HUES64 (cell line): Measurements from ENCODE around the gene ZNF570. TPM values are rescaled to one million over a fixed set of nuclear protein-coding genes. Genes with fewer than 3 reads are reported as not detected.

ENCODE experiments used
- H3K27ac ChIP-seq: 2 replicates; pipeline ENCODE4 v1.7.0; 2013; ENCODE audit warnings: low read depth, low read length, inconsistent platforms
- H3K27me3 ChIP-seq: 2 replicates; pipeline ENCODE4 v1.6.1; 2013; ENCODE audit warnings: mild to moderate bottlenecking, low read length; ENCODE audit not compliant: insufficient read depth
- H3K36me3 ChIP-seq: 2 replicates; pipeline ENCODE4 v1.6.1; 2013; ENCODE audit warnings: mild to moderate bottlenecking, low read length; ENCODE audit not compliant: insufficient read depth
- H3K4me1 ChIP-seq: 2 replicates; pipeline ENCODE4 v1.6.1; 2013; ENCODE audit warnings: mild to moderate bottlenecking, low read length, moderate library complexity; ENCODE audit not compliant: insufficient read depth
- H3K4me3 ChIP-seq: 2 replicates; pipeline ENCODE4 v1.5.1; 2013; ENCODE audit warnings: mild to moderate bottlenecking, low read length, moderate library complexity
- H3K9ac ChIP-seq: 2 replicates; pipeline ENCODE4 v1.6.1; 2013; ENCODE audit warnings: mild to moderate bottlenecking, low read depth, low read length
- H3K9me3 ChIP-seq: 2 replicates; pipeline ENCODE4 v1.6.1; 2013; ENCODE audit warnings: low read depth, low read length; ENCODE audit not compliant: insufficient read depth
- WGBS: fragments of 150-250, 120-280 bp; methylation state at CpG from one replicate; pipeline ENCODE4 v1.1.7; 2013; ENCODE audit warnings: missing lambda C conversion rate; 5-methylcytosine and 5-hydroxymethylcytosine counted together
- polyA plus RNA-seq, 2 experiments: library from polyadenylated mRNA; stranded (reverse); fragments of 50-300 nt; gene quantifications; one replicate each; pipeline ENCODE4 v1.2.3, GENCODE V29; 2013

Gene ZNF570
- polyA plus RNA-seq (2013, experiment 1 of 2) = 3.2 TPM
- polyA plus RNA-seq (2013, experiment 2 of 2) = 4.0 TPM

DNA sequence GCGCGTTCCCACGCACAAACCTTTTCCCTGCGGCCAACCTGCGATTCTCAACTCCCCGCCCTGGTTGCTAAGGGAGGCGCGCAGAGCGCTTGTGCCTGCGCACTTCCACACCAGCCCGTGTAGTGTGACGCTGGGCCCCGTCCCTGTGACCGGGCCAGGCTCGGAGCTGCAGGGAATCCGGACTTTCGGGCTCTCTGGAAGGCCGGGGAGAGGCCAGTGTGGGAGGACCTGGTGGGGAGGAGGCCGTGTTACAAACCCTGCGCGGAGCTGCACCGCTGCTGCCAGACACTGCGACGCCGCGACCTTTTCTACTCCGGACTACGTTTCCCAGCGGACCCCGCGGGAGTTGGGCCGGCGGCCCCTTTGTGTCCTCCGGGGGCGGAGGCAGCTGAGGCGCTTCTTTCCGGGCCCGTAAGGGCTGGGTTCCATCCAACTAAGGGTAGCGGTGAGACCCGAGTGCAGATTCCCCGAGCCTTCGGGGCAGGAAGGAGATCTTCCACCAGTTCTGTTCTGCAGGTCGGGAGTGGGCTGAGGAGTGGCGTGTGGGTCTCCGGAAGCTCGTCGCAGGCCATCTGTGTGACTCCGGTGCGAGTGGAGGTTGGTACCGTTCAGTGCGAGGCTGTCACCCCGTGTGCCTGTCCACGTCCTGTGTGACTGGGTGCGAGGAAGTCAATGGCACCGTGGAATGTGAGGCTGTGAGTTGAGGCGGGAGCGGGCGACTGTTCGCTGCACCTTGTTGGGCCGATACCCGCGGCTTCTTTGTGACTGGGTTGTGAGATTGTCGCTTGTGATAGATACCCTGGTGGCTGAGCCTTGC lies at the start of gene ZNF570:
TSS of gene ZNF570 (plus strand) at position 396 of the 817 bp plus-strand sequence. CDS start 999 bp downstream, outside the sequence.
- Histone ChIP-seq H3K9ac (peak within 1 kb of the TSS; percentile 61), H3K4me3 (peak within 1 kb of the TSS; percentile 89), H3K36me3 (peaks cover 15% of the 10 kb centered on the region), H3K4me1 (0 out of 2 replicates have a peak, but pooled peaks cover 3% of the 10 kb centered on the region), H3K27me3 (no peaks in the 10 kb centered on the region), H3K27ac (0 out of 2 replicates have a peak within 1 kb of the TSS, but pooled peaks have one; percentile 18), H3K9me3 (no peaks in the 10 kb centered on the region; the same call in 1 of the 2 replicates)
- WGBS = under 1% methylated on average over 63 of the region's 63 CpGs

DNA sequence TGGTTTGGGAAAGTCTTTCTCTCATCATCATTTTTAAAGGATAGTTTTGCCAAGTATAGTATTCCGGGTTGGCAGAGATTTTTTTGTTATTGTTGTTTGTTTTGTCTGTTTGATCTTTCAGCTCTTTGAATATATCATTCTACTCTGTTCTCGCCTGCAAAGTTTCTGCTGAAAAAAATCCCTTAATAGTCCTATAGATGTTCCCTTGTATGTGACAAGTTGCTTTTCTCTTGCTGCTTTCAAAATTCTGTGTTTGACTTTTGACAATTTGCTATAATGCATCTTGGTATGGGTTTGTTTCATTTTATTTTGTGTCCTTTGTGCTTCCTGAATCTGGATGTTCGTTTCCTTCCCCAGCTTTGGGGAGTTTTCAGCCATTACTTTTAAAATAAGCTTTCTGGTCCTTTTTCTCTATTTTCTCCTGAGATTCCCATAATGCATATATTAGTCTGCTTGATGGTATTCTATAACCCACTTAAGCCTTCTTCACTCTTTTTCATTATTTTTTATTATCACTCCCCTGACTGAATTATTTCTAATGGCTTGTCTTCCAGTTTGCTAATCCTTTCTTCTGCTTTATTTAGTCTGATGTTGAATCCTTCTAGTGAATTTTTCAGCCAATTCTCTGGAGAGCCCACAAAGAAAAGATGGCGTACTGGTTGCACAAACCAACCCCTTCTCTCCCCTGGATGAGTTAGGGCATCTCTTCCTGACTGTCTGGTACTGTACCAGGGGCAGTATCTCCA lies 16.5 kb upstream of the ZNF570 start:
- peaks cover 44% of the 10 kb centered on the region for H3K36me3 ChIP-seq
- H3K4me3 ChIP-seq = no peak overlapping the region
- H3K4me1 ChIP-seq = no peaks in the 10 kb centered on the region
- H3K9me3 ChIP-seq = peaks cover 91% of the 10 kb centered on the region
- no peak overlapping the region for H3K9ac ChIP-seq
- H3K27me3 ChIP-seq = no peaks in the 10 kb centered on the region
- 85% methylated on average over 2 of the region's 4 CpGs for WGBS
- H3K27ac ChIP-seq = no peak overlapping the region

DNA sequence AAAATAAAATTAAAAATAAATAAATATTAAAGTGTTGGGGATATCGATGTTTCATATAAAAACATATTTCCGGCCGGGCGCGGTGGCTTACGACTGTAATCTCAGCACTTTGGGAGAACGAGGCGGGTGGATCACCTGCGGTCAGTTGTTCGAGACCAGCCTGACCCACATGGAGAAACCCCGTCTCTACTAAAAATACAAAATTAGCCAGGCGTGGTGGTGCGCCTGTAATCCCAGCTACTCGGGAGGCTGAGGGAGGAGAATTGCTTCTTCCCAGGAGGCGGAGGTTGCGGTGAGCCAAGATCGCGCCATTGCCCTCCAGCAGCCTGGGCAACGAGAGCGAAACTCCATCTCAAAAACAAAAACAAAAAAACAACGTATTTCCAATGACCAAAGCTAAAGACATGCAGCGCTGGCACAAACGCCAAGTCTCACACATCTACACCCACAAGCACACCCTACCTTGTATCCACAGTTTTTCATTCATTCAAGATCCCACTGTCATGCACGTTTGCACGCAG lies 2.8 kb upstream of the ZNF570 start:
- Histone ChIP-seq H3K27ac (no peak overlapping the region), H3K4me1 (0 out of 2 replicates have a peak, but pooled peaks cover 3% of the 10 kb centered on the region), H3K36me3 (peaks cover 32% of the 10 kb centered on the region), H3K9me3 (no peaks in the 10 kb centered on the region; the same call in 1 of the 2 replicates), H3K4me3 (peak overlapping the region; percentile 89), H3K27me3 (no peaks in the 10 kb centered on the region), H3K9ac (peak overlapping the region; percentile 74)
- WGBS = 45% methylated on average over 25 of the region's 25 CpGs

DNA sequence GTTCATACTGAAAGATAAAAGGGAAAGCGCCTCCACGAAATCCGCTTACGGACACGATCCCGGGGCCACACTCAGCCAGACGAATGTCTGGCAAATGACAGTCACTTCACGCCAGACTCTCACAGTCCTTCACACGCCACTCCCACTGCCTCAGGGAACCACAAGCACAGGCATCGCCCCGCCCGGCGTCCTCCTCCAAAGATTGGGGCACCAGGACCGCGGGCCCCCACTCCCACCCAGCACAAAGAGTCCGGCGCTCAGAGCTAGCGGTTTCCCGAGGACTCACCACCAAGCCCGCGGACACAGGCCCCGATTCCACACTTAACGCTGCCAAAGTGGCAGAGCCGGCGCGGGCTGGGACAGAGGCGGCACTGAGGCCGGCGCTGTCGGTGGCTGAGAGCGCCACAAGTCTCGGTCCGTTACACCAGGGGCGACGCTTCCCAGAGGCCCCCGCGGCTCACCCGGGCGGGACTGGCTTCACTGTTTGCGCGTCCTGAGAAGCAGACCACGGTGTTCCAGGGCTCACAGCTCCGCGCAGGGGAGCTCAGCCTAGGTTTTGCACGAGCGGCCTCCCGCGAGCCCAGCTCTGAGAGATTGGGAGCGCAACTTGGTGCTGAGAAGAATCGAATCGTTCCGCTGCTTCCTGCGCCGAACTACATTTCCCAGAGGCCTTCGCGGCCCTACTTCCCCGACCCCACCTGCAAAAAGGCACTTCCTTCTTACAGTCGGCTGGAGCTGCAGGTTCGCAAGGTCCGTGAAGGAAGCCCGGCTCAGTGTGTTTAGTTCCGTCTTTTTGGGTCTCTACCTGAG lies 2.2 kb upstream of the ZNF570 start, which contains the start of gene ZNF569:
TSS of gene ZNF569 (minus strand) at position 647 of the 810 bp plus-strand sequence. CDS start 22,523 bp downstream, outside the sequence.
- Histone ChIP-seq H3K27ac (peak within 1 kb of the TSS; percentile 71), H3K9ac (peak within 1 kb of the TSS; percentile 74), H3K4me3 (peak within 1 kb of the TSS; percentile 89), H3K36me3 (peaks cover 35% of the 10 kb centered on the region), H3K27me3 (no peaks in the 10 kb centered on the region), H3K9me3 (no peaks in the 10 kb centered on the region; the same call in 1 of the 2 replicates), H3K4me1 (0 out of 2 replicates have a peak, but pooled peaks cover 3% of the 10 kb centered on the region)
- WGBS = under 1% methylated on average over 62 of the region's 62 CpGs

DNA sequence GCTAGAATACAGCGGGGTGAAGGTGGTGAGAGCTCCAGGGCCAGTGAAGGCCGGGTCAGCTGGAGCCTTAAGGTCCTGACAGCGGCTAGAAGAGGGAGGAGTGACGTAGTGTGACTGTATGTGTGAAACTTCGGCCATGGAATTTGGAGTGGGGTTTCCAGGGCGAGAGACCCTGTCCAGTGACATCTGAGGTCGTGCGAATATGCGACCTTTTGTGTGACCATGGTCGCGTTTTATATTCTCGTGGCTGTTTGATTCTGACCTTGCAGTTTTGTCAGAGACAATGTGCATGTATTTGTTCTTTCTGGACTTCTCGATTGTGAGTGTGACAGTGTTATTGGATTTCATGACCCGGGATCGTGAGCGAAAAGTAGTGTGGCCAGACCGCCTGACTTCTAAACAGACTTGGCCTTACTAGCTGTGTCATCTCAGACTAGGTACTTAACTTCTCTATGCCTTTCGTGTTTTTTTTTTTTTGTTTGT lies 1.5 kb upstream of the ZNF570 start:
- H3K4me1 ChIP-seq = 0 out of 2 replicates have a peak, but pooled peaks cover 3% of the 10 kb centered on the region
- H3K4me3 ChIP-seq = peak overlapping the region; percentile 89
- H3K9ac ChIP-seq = no peak overlapping the region
- WGBS = 71% methylated on average over 18 of the region's 18 CpGs
- no peaks in the 10 kb centered on the region for H3K27me3 ChIP-seq
- no peaks in the 10 kb centered on the region; the same call in 1 of the 2 replicates for H3K9me3 ChIP-seq
- no peak overlapping the region for H3K27ac ChIP-seq
- peaks cover 29% of the 10 kb centered on the region for H3K36me3 ChIP-seq

DNA sequence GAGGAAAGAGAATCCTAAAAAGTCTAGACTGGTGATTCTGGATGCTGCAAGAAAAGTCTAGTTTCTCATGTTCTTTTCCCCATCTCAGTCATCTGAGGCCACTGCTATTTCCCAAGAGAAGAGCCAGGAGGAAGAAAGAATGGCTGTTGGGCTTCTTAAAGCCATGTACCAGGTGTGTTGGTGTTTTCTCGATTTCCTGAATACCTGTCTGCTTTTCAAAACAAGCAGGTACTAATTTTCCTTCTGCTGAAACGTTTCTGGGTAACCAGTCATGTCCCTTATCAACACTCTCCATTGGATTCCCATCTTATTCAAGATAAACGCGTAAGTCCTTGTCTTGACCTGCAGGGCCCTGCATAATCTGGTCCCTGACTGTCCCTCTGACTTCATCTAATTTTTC lies 1.1 kb downstream of the ZNF570 start:
- H3K27me3 ChIP-seq = no peaks in the 10 kb centered on the region
- peaks cover 2% of the 10 kb centered on the region; the same call in 1 of the 2 replicates for H3K9me3 ChIP-seq
- no peak overlapping the region for H3K27ac ChIP-seq
- peak overlapping the region; percentile 72 for H3K4me3 ChIP-seq
- H3K36me3 ChIP-seq = peaks cover 6% of the 10 kb centered on the region; the same call in 1 of the 2 replicates
- WGBS = 87% methylated on average over 4 of the region's 4 CpGs
- 0 out of 2 replicates have a peak, but pooled peaks cover 3% of the 10 kb centered on the region for H3K4me1 ChIP-seq
- no peak overlapping the region for H3K9ac ChIP-seq

DNA sequence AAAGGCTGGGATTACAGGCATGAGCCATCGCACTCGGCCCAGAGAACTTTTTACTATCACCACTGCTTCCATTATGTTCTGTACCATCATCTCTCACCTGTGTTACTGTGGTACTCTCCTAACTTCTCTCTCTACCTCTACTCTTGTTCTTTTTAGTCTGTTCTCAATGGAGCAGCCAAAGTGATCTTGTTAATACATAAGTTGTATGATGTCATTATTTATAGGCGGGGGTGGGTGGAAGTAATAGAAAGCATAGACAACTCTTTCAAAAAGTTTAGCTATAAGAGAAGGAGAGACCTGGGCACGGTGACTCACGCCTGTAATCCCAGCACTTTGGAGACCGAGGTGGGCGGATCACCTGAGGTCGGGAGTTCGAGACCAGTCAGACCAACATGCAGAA lies 3.0 kb downstream of the ZNF570 start:
- H3K27ac ChIP-seq = no peak overlapping the region
- 0 out of 2 replicates have a peak, but pooled peaks cover 3% of the 10 kb centered on the region for H3K4me1 ChIP-seq
- 93% methylated on average over 9 of the region's 9 CpGs for WGBS
- H3K27me3 ChIP-seq = no peaks in the 10 kb centered on the region
- H3K36me3 ChIP-seq = peaks cover 22% of the 10 kb centered on the region
- no peak overlapping the region for H3K4me3 ChIP-seq
- H3K9ac ChIP-seq = no peak overlapping the region
- peaks cover 14% of the 10 kb centered on the region; the same call in 1 of the 2 replicates for H3K9me3 ChIP-seq

DNA sequence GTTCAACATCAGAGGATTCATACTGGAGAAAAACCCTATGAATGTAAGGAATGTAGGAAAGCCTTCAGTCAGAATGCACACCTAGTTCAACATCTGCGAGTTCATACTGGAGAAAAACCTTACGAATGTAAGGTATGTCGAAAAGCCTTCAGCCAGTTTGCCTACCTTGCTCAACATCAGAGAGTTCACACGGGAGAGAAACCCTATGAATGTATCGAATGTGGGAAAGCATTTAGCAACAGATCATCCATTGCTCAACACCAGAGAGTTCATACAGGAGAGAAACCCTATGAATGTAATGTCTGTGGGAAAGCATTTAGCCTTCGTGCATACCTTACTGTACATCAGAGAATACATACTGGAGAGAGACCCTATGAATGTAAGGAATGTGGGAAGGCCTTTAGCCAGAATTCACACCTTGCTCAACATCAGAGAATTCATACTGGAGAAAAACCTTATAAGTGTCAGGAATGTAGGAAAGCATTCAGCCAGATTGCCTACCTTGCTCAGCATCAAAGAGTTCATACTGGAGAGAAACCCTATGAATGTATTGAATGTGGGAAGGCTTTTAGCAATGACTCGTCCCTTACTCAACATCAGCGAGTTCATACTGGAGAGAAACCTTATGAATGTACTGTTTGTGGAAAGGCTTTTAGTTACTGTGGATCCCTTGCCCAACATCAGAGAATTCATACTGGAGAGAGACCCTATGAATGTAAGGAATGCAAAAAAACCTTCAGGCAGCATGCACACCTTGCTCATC lies 15.4 kb downstream of the ZNF570 start:
- Histone ChIP-seq H3K27ac (no peak overlapping the region), H3K36me3 (peaks cover 54% of the 10 kb centered on the region), H3K9me3 (peaks cover 94% of the 10 kb centered on the region), H3K4me3 (0 out of 2 replicates have a peak overlapping the region, but pooled peaks have one; percentile 22), H3K9ac (no peak overlapping the region), H3K4me1 (no peaks in the 10 kb centered on the region), H3K27me3 (no peaks in the 10 kb centered on the region)
- 93% methylated on average over 7 of the region's 8 CpGs for whole genome bisulfite sequencing

DNA sequence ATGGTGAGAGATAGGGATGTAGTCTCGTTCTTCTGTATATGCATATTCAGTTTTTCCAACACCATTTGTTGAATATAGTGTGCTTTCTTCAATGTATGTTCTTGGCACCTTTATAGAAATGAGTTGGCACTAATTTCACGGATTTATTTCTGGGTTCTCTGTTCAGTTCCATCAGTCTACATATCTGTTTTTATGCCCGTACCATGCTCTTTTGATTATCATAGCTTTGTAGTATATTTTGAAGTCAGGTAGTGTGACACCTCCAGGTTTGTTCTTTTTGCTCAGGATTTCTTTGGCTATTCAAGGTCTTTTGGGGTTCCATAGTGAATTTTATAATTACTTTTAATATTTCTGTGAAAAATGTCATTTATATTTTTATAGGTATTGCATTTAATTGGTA lies 23.1 kb downstream of the ZNF570 start:
- no peak overlapping the region for H3K4me3 ChIP-seq
- no peaks in the 10 kb centered on the region for H3K27me3 ChIP-seq
- peaks cover 1% of the 10 kb centered on the region; the same call in 1 of the 2 replicates for H3K36me3 ChIP-seq
- no peaks in the 10 kb centered on the region for H3K4me1 ChIP-seq
- WGBS = 78% methylated on average over 3 of the region's 3 CpGs
- H3K9ac ChIP-seq = no peak overlapping the region
- H3K9me3 ChIP-seq = peaks cover 74% of the 10 kb centered on the region
- H3K27ac ChIP-seq = no peak overlapping the region
